Activated CD8-positive, alpha-beta memory T cell treated with anti-CD3 and anti-CD28 coated beads, Interleukin-2, amount 50 U/mL, for 4 hours (primary cell): ENCODE measurements around the gene MYO5C.

ENCODE experiments used
- DNase-seq: peaks from one replicate; pipeline ENCODE4 v3.0.0-alpha.2; 2020

MYO5C gene

GRCh38 chr15:52278135-52278534 is 17.5 kb downstream of the MYO5C start:
- no peak for DNase-seq

- no peak for DNase-seq
These were observed 18.0 kb downstream of the MYO5C start for GRCh38 chr15:52277575-52277974.

GRCh38 chr15:52276256-52276770 is 19.3 kb downstream of the MYO5C start:
- DNase-seq, result no peak

- no peak for DNase-seq
These were observed 31.9 kb downstream of the MYO5C start for GRCh38 chr15:52263563-52264282.

GRCh38 chr15:52262364-52262763 is 33.2 kb downstream of the MYO5C start:
- no peak for DNase-seq

GRCh38 chr15:52261498-52262242 is 33.9 kb downstream of the MYO5C start:
- DNase-seq, result no peak

GRCh38 chr15:52261026-52261425 is 34.6 kb downstream of the MYO5C start:
- DNase-seq, result no peak

- DNase-seq, result no peak
These were observed 36.1 kb downstream of the MYO5C start for GRCh38 chr15:52259503-52259902.

GRCh38 chr15:52258461-52258860 is 37.1 kb downstream of the MYO5C start:
- no peak for DNase-seq

- no peak for DNase-seq
These were observed 37.9 kb downstream of the MYO5C start for GRCh38 chr15:52257734-52258062.

- no peak for DNase-seq
These were observed 38.5 kb downstream of the MYO5C start for GRCh38 chr15:52256930-52257733.

- peak; percentile 69 for DNase-seq
These were observed 39.2 kb downstream of the MYO5C start for GRCh38 chr15:52256366-52256765.

GRCh38 chr15:52255935-52256334 is 39.7 kb downstream of the MYO5C start:
- no peak for DNase-seq

- DNase-seq, result no peak
These were observed 40.6 kb downstream of the MYO5C start for GRCh38 chr15:52255008-52255407.

- DNase-seq, result no peak
These were observed 41.2 kb downstream of the MYO5C start for GRCh38 chr15:52254391-52254790.

GRCh38 chr15:52252781-52253180 is 42.8 kb downstream of the MYO5C start:
- DNase-seq, result no peak

- DNase-seq, result no peak
These were observed 44.3 kb downstream of the MYO5C start for GRCh38 chr15:52251144-52251860.

GRCh38 chr15:52247461-52247860 is 48.1 kb downstream of the MYO5C start:
- DNase-seq, result no peak

- no peak for DNase-seq
These were observed 48.7 kb downstream of the MYO5C start for GRCh38 chr15:52246686-52247431.

GRCh38 chr15:52243697-52244555 is 51.7 kb downstream of the MYO5C start:
- DNase-seq, result no peak

- no peak for DNase-seq
These were observed 52.3 kb downstream of the MYO5C start for GRCh38 chr15:52243286-52243685.
